Rectal smooth muscle tissue (tissue), 1 donor: ENCODE results near the gene AGMO.

Source experiments
- H3K27ac ChIP-seq: one replicate; pipeline ENCODE4 v1.7.0; 2013; ENCODE audit warnings: low read depth, low read length, inconsistent platforms
- H3K27me3 ChIP-seq: one replicate; pipeline ENCODE4 v1.7.0; 2013; ENCODE audit warnings: low read length; ENCODE audit not compliant: control insufficient read depth, insufficient read depth
- H3K36me3 ChIP-seq: one replicate; pipeline ENCODE4 v1.7.0; 2013; ENCODE audit warnings: low read length; ENCODE audit not compliant: control insufficient read depth, insufficient read depth
- H3K4me1 ChIP-seq: one replicate; pipeline ENCODE4 v1.7.0; 2013; ENCODE audit warnings: low read length; ENCODE audit not compliant: control insufficient read depth, insufficient read depth
- H3K4me3 ChIP-seq: one replicate; pipeline ENCODE4 v1.7.0; 2013; ENCODE audit warnings: low read length
- H3K9ac ChIP-seq: one replicate; pipeline ENCODE4 v1.7.0; 2013; ENCODE audit warnings: low read length

Gene AGMO

GRCh38 chr7:15341817-15342216 is 220.0 kb downstream of the AGMO start:
- H3K4me1 ChIP-seq: no peaks in the 10 kb centered on the region
- H3K27ac ChIP-seq: no peak overlapping the region
- H3K4me3 ChIP-seq: no peak overlapping the region
- no peaks in the 10 kb centered on the region for H3K36me3 ChIP-seq
- no peak overlapping the region for H3K9ac ChIP-seq
- no peaks in the 10 kb centered on the region for H3K27me3 ChIP-seq

DNA sequence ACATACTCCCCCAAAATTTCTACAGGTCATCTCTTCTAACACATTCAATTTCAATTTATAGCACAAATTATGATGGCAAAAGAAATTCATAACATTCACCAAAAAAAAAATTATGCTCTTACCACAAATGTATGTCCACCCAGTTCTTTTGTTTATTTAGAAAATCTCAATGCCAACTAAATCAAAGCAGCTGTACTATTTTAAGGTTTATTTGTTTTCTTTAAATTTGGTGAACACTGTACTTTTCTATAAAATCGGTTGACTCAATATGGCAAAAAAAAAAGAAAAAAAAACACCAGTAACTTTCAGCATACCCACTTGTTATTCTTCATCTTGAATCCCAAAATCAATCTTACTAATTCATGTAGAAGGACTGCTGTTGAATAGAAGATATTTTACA is 225.7 kb downstream of the AGMO start:
- Histone ChIP-seq H3K9ac (no peak overlapping the region), H3K27me3 (no peaks in the 10 kb centered on the region), H3K4me3 (no peak overlapping the region), H3K4me1 (no peaks in the 10 kb centered on the region), H3K27ac (no peak overlapping the region), H3K36me3 (no peaks in the 10 kb centered on the region)

GRCh38 chr7:15335390-15335789 is 226.4 kb downstream of the AGMO start:
- H3K36me3 ChIP-seq: no peaks in the 10 kb centered on the region
- no peaks in the 10 kb centered on the region for H3K27me3 ChIP-seq
- H3K4me3 ChIP-seq: no peak overlapping the region
- H3K27ac ChIP-seq: no peak overlapping the region
- H3K4me1 ChIP-seq: no peaks in the 10 kb centered on the region
- H3K9ac ChIP-seq: no peak overlapping the region

- Histone ChIP-seq H3K27me3 (no peaks in the 10 kb centered on the region), H3K36me3 (no peaks in the 10 kb centered on the region), H3K4me1 (no peaks in the 10 kb centered on the region), H3K4me3 (no peak overlapping the region), H3K9ac (no peak overlapping the region), H3K27ac (no peak overlapping the region)
Measured at GRCh38 chr7:15334536-15335263, 227.1 kb downstream of the AGMO start.

DNA sequence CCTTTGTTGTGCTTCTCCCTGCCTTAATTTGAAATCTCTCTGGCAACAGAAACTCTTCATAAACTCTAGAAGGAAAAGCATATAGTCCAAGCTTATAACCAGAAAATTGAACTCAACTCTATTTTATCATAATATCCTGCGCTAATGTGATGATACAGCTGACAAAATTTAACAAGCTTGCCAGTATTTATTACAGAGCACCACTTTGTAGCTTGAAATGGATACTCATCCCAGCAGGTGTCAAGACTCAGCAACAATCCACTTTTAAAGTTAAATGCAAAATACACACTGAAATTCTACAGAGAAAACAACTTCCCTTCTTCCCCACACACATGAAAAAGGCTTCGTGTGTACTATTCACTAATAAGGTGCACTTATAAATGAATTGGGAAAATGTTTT is 228.9 kb downstream of the AGMO start:
- no peaks in the 10 kb centered on the region for H3K4me1 ChIP-seq
- no peaks in the 10 kb centered on the region for H3K27me3 ChIP-seq
- H3K36me3 ChIP-seq: no peaks in the 10 kb centered on the region
- no peak overlapping the region for H3K9ac ChIP-seq
- no peak overlapping the region for H3K27ac ChIP-seq
- no peak overlapping the region for H3K4me3 ChIP-seq

GRCh38 chr7:15330943-15331342 is 230.9 kb downstream of the AGMO start:
- H3K4me1 ChIP-seq: no peaks in the 10 kb centered on the region
- no peak overlapping the region for H3K9ac ChIP-seq
- no peaks in the 10 kb centered on the region for H3K27me3 ChIP-seq
- no peaks in the 10 kb centered on the region for H3K36me3 ChIP-seq
- H3K27ac ChIP-seq: no peak overlapping the region
- H3K4me3 ChIP-seq: no peak overlapping the region

GRCh38 chr7:15327001-15327400 is 234.8 kb downstream of the AGMO start:
- H3K4me1 ChIP-seq: no peaks in the 10 kb centered on the region
- no peak overlapping the region for H3K27ac ChIP-seq
- H3K36me3 ChIP-seq: no peaks in the 10 kb centered on the region
- no peak overlapping the region for H3K9ac ChIP-seq
- H3K4me3 ChIP-seq: no peak overlapping the region
- no peaks in the 10 kb centered on the region for H3K27me3 ChIP-seq

GRCh38 chr7:15326044-15326644 is 235.7 kb downstream of the AGMO start:
- no peaks in the 10 kb centered on the region for H3K36me3 ChIP-seq
- no peaks in the 10 kb centered on the region for H3K4me1 ChIP-seq
- H3K9ac ChIP-seq: no peak overlapping the region
- no peak overlapping the region for H3K27ac ChIP-seq
- H3K27me3 ChIP-seq: no peaks in the 10 kb centered on the region
- no peak overlapping the region for H3K4me3 ChIP-seq

DNA sequence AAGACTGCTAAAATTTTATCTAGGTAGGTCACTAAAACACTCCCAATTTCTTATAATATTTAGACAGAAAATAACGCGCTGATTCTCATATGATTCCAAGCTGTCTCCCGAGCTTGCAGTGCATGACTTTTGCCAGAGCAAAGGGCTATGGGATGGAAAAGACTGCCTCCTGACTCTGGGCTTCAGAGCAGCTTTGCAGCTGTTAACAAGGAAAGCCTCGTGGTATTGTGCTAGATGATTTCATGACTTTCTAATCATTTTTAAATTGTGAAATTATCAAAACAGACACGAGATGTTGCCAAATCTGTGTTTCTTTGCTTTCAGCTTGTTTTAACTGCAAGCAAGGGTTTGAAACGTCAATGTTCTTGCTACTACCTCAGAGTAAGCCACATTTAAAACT is 238.3 kb downstream of the AGMO start:
- Histone ChIP-seq H3K9ac (no peak overlapping the region), H3K4me1 (no peaks in the 10 kb centered on the region), H3K27me3 (no peaks in the 10 kb centered on the region), H3K36me3 (no peaks in the 10 kb centered on the region), H3K27ac (no peak overlapping the region), H3K4me3 (no peak overlapping the region)

DNA sequence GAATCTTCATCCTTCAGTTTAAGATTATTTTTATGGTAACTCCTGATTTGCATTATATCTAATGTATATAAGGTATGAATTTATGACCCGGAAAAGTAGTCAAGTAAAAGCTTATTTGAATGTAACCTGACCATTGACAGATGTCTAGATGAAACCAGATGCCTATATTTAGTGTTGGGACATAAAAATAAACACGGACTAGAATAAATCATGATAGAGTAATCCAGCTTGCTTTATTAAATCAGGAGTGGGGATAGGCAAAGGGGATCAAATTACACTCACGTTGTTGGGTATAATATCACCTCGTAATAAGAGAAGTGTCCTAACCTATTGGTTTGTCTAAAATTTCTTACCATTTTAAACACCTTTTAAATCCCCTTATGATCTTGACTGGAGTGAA is 244.6 kb downstream of the AGMO start:
- no peak overlapping the region for H3K4me3 ChIP-seq
- no peaks in the 10 kb centered on the region for H3K36me3 ChIP-seq

DNA sequence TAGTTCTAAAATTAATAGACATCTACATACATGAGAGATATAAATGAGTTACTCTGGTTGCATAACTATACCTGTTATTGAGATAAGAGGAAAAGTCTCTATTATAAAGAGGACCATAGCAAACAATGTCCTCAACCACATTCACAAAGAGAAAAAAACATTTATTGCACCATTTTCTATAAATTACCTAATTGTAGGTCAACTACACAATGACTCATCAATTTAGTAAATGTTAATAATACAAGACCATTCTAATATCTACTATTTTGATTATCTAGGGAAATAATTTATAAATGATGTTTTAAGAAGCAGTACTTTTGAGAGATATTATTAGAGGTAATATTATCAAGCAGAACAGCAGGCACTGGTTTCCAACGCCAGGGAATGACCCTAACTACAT is 246.1 kb downstream of the AGMO start:
- H3K36me3 ChIP-seq: no peaks in the 10 kb centered on the region
- H3K9ac ChIP-seq: no peak overlapping the region
- H3K4me1 ChIP-seq: no peaks in the 10 kb centered on the region
- H3K4me3 ChIP-seq: no peak overlapping the region
- H3K27me3 ChIP-seq: no peaks in the 10 kb centered on the region
- no peak overlapping the region for H3K27ac ChIP-seq

More for the DNA sequence above, 244.6 kb downstream of the AGMO start:
- Histone ChIP-seq H3K9ac (no peak overlapping the region), H3K27ac (no peak overlapping the region), H3K27me3 (no peaks in the 10 kb centered on the region), H3K4me1 (no peaks in the 10 kb centered on the region)

DNA sequence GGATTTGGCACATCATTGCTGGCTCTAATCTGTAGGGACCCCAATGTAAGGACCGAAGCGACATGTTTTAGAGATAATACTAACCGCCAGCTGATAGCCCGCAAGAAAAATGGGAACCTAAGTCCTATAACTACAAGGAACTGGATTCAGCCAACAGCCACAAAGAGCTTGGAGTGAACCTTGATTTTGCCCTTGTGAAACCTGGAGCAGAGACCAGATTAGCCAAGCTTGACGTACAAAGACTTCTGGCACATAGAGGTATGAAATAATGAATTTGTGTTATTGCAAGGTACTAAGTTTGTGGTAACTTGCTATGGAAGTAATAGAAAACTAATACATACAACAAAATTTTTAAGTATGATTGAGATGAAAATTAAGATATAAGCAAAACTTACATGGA is 246.9 kb downstream of the AGMO start:
- Histone ChIP-seq H3K4me3 (no peak overlapping the region), H3K36me3 (no peaks in the 10 kb centered on the region), H3K27me3 (no peaks in the 10 kb centered on the region), H3K4me1 (no peaks in the 10 kb centered on the region), H3K27ac (no peak overlapping the region), H3K9ac (no peak overlapping the region)

GRCh38 chr7:15313361-15313760 is 248.5 kb downstream of the AGMO start:
- no peak overlapping the region for H3K27ac ChIP-seq
- no peaks in the 10 kb centered on the region for H3K27me3 ChIP-seq
- H3K4me3 ChIP-seq: no peak overlapping the region
- no peaks in the 10 kb centered on the region for H3K4me1 ChIP-seq
- H3K9ac ChIP-seq: no peak overlapping the region
- no peaks in the 10 kb centered on the region for H3K36me3 ChIP-seq
